SH-SY5Y (cell line): ENCODE data around the gene NDC1.

ENCODE experiments used
- GATA2 ChIP-seq: IDR thresholded peaks from 2 replicates; pipeline ENCODE4 v1.6.1; 2011; ENCODE audit warnings: mild to moderate bottlenecking, low read depth, low read length
- GATA3 ChIP-seq: IDR thresholded peaks from 2 replicates; pipeline ENCODE4 v1.6.1; 2011; ENCODE audit warnings: low read depth, mild to moderate bottlenecking, low read length, moderate library complexity

DNA sequence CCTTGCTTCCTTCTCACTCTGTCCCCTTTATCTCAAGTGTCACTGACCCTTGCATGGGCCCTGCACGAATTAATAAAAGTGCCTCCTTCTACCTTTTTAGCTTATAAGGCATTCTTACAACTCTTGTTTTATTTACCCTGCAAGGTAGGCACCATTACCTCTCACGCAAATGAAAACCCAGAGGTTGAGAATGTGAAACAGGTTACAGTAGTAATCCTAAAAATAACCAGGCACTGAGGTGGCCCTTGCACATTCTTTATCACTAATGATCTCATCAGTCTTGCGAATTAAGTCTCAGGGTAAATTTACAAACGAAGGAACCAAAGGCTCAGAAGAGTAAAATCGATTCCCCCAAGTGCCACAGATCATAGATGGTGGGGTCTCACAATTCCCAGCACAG is 102.8 kb downstream of the NDC1 start:
- no peak for TF ChIP-seq GATA3
- no peak for TF ChIP-seq GATA2
